ENCODE data around the gene DOCK9.

Gene DOCK9

DNA sequence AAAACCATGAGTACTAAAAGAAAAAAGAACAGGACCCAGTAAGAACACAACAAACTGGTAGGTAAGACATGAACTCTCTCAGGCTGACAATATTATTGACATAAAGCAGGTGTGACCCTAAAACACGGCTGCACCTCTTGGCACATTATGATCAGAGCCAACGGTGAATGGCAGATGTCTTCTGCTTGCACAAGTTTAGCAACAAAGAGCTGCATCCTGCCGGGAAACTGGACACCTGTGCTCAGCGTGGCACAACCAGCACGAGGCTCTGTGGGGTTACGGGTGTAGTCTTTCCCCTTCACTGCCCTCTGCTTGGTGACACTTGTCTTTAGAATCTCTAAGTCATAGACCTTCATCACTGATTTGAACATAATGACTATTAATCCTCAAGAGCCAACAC is 97.9 kb downstream of the DOCK9 start:
- DNase-seq = peak in 1 of 2 experiments; percentile 52

DNA sequence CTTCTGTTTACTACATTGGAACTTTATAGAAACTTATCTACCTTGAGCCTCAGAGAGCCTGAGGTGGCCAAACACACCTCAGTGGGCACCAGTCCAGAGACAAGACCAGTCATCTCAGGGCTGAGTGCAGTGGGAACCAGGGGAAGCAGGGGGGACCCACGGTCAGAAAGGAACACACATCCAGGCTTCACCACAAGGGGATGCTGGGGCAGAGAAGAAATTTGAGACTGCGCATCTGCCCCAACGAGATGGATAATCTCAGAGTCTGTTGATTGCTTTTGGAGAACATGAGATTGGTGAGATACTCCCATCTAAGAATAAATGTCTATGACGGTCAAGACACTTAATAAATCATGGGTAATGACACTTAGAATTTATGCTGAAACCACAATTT is 98.7 kb downstream of the DOCK9 start:
- DNase-seq = no peak

DNA sequence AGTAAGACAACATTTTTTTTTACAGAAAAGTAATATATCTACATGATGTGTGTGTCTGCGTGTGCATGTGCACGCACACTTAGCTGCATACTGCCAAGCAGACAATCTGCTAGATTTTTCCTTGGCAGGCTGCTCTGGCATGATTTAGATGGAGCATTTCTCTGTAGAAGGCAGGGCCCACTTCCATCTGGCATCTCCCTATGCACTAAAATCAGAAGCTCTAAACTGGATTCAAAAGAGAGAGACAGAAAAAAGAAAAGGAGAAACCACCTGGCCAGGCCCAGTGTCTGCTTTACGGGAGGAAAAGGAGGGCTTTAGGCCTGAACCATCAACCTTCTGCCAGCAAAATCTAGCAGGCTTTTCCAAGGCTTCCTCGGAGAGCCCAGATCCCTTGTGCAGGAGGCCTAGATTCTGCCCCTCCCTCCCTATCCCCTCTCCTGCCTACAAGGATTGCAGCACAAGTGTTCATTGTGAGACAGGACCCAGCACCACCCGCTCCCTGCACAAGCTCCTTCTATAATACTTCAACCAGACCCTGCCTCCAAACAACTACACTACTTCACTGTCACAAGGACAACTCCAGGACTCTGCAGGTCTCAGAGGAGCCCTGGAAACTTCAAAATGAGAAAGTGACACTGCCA is 99.3 kb downstream of the DOCK9 start:
- DNase-seq = no peak

GRCh38 chr13:98877936-98878335 is 99.9 kb downstream of the DOCK9 start:
- no peak for DNase-seq

DNA sequence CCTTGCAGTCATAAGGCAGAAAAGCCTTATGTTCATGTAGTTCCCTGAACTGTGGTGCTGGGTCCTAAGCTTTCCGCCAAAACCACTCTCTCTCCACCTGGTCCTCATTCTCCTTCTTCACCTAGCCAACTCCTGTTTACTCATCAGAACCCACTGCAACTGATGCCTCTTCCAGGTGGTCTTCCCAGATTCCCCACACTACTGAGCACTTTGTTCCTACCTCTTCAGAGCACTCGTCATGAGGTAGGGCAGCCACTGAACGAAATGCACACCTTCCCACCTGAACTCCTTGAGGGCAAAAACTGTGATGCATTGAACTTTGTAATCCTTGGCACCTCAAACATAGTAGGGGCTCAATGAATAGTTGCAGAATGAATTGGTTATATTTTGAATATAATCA is 100.4 kb downstream of the DOCK9 start:
- DNase-seq = no peak

DNA sequence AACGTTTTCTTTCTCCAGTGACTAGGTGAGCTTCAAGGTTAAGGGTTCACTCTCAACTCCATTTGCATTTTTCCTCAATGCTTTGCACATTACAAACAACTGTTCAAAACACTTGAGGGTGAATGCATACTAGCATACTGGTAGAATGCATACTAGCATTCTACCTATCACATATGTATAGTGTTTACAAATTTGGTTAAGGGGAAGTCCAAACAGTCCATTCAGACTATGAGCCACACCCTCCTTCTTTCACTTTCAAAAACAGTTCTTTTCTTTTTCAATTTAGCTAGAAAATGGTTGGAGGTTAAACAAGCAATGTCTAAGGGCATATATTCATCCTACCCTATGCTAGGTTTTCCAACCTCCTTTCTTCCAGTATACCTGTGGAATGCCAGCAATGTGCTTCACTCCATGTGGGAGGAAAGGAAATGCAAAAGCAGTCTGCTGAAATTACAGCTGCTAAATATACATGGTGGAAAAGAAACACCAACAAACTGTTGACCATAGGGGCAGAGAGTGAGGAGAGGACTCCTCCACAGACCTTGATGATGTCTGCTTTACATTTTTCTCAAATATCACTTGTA is 102.6 kb downstream of the DOCK9 start:
- DNase-seq = no peak

DNA sequence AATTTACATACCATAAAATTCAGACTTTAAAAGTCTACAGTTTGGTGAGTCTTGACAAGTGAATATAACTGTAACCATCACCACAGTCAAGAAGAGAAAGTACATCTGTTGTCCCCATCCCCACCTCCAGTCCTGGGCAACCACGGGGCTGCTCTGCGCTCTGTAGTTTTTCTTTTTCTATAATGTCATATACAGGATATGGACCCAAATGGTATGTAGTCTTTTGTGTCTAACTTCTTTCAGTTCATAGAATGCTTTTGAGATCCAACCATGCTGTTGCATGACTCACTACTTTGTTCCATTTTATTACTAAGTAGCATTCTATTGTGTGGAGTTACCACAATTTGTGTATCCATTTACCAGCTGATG is 103.9 kb downstream of the DOCK9 start:
- DNase-seq = no peak

GRCh38 chr13:98873377-98874028 is 104.4 kb downstream of the DOCK9 start:
- DNase-seq = no peak

- no peak for DNase-seq
Measured at GRCh38 chr13:98871727-98872126, 106.1 kb downstream of the DOCK9 start.

- DNase-seq = no peak
Measured at GRCh38 chr13:98869408-98870090, 108.3 kb downstream of the DOCK9 start.

DNA sequence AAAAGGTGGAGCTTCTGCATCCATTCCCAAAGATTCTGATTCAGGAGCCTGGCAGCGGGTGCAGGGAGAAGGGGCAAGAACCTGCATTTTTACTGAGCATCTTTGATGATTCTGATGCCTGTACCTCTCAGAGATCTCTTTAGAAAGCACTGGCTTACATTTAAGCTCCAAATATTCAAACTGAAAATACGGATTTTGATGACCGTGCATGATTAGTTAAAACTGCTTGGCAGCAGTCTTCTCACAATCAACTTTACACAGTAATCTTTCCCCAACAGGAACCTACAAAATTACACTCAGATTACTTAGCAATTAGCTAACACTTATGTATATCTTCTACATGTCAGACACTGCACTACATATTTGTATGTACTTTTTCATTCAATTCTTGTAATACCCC is 108.9 kb downstream of the DOCK9 start:
- no peak for DNase-seq

- no peak for DNase-seq
Measured at GRCh38 chr13:98866882-98867281, 111.0 kb downstream of the DOCK9 start.

GRCh38 chr13:98860491-98860890 is 117.4 kb downstream of the DOCK9 start:
- no peak for DNase-seq

DNA sequence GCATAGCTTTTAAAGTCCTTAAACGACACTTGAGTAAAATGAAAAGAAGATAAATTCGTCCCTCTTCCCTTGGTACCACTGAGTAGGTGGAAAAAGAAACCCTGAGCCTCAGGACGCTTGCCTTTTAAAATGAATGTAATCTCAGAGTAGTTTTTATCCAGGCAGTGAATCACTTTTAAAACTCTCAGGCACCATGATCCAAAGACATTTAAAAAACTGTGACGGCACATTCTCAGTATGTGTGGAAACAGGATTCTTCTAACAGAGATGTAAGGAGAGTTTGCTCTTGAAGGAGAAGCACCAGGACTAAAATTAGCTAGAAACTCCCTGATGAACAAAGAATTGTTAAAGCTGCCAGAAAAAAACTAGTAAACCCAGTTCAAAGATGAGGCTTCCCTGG is 119.7 kb downstream of the DOCK9 start:
- no peak for DNase-seq

- DNase-seq = no peak
Measured at GRCh38 chr13:98856983-98857382, 120.9 kb downstream of the DOCK9 start.

DNA sequence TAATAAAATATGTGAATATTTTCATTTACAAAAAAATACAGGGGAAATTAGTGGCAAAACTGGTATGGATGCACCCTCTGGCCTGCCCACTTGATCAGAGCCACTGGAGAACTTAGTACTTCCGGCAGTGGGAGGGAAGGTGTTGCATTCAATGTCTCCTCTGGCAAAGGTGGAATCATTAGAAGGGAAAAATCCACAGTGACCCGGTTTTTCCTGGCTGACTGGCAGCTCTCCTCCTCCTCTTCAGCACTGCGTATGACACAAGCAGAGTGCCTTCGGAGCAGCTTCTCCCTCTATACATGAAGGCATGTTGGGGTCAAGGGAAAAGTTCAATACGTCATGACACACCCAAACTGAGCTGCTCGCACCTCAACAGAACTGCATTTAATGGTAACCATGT is 123.4 kb downstream of the DOCK9 start:
- no peak for DNase-seq

DNA sequence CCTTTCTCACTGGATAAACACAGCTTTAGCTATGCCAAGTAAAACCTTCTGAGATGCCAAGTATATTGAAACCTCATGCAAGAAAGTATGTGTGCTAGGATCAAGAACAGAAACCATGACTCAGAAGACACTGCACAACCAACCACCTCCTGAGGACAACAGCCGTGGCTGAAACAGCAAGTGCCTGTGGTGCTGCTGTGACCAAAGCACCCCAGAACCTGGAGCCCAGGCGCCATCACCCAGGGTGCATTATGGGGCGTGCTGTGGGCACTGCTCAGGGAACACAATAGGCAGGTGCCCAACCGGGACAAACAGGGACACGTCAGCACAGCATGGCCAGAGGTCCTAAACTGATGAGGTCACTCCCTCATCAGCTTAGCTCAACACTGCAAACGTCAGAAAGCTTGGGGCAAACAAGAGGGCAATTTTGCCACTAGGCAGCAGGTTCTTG is 124.1 kb downstream of the DOCK9 start:
- no peak for DNase-seq

GRCh38 chr13:98851276-98851675 is 126.6 kb downstream of the DOCK9 start:
- DNase-seq = no peak

GRCh38 chr13:98848746-98849145 is 129.1 kb downstream of the DOCK9 start:
- DNase-seq = no peak

DNA sequence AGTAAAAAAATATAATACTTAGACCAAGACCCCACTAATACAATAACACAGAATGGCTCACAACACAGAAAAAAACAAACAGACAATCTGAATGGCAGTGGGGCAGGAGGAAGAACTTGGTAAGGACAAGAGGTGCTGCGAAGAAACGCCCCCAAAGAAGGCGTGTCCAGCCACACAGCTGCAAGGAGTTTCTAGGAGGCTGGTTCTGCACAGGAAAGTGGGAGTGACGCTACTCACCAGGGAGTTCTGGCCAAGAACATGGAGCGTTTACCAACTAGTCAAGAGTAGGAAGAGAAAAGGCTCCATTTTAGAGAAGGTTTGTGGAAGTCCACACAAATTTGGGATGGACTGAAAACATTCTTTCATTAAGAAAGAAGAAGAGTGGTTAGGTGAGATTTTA is 130.1 kb downstream of the DOCK9 start:
- DNase-seq = no peak

DNA sequence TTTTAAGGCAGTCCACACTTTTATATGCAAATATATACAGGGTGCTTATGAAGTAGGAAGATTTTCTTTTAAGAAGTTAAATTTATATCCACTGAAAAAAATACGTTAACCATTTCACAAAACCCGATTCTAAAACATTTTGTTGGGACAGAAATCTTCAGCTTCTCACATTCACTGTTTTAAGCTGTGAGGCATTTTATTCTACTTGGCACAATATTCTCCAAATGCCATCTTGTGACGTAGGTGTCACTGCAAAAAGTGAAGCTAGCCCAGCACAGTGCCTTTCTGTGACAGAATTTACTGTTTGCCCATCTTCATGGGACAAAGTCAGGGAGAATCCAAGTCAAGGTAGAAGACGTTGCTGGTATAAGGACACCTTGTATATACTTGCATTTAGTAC is 130.9 kb downstream of the DOCK9 start:
- no peak for DNase-seq

DNA sequence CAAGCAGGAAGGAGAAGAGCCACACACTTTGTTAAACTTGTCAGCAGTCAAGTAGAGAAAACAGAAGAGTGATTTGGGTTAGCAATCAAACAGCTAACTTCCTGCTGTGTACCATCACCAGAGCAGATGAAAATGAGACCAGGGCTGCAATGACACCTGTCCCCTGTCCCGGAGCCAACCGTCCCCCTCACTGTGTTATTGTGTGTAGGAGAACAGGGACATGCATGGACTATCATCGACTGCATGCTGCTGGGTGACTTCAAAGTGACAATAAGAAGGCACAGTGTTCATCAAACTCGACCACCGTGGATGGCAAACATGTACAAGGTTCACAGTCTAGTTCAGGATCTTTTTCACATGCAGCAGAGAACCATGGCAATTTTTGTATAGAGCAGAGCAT is 131.3 kb downstream of the DOCK9 start:
- no peak for DNase-seq

DNA sequence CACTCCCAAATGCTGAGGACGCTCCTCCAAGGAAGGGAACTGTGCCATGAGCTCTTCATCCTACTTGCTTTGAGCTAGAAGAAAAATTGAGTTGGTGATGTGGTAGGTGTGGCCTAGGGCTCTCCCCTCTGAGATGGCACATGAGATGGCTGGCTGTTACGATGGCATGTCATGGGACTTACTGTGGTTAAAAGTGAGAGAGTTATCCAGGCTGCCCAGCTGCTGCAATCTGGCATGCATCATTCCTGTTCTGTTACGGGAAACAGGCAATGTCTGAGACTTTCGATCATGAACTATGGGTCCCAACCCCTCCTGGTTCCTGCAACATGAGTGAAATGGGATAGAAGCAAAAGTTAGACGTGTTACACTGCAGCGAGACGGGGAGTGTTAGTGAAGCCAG is 132.1 kb downstream of the DOCK9 start:
- no peak for DNase-seq

DNA sequence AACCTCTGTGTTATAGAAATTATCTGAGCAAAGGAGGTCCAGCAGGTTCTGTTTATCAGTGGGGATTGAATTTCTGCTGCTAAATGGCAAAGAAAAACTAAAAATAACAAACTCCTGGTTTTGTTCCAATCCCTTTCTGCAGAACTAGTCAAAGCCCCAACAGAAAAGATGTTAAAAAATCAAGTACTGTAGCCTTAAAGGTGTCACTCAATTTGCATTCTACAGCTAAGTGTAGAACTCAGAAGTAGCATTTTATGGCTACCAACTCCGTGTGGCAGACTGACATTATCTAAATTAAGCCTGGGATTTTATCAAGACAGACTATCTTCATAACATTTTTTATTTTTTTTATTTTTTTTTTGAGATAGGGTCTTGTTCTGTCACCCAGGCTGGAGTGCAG is 133.8 kb downstream of the DOCK9 start:
- DNase-seq = no peak
